ENCODE data around the gene SLC35F3. TPM values are rescaled to one million over a fixed set of nuclear protein-coding genes. Genes with fewer than 3 reads are reported as not detected.

Gene SLC35F3
- total and polyA plus RNA-seq, 8 donors = 1.4 to 7.1 (median 2.5) TPM

- DNase-seq (no peak), FAIRE-seq (no peak), ATAC-seq (no peak)
- no peaks in the 10 kb centered on the region for H3K36me3 ChIP-seq
- H3K4me1 ChIP-seq = no peaks in the 10 kb centered on the region
- TF ChIP-seq CTCF (IDR thresholded peaks at IDR 0.05) = no peak
- H3K27me3 ChIP-seq = peaks cover 0 to 7% (median 2%) of the 10 kb centered on the region in 4 donors
- H3K9me3 ChIP-seq = no peaks in the 10 kb centered on the region
- intact Hi-C loops (cut with DNase I) = no loop called here
- 50 to 68% methylated on average over 3 of the region's 3 CpGs for WGBS, 2 donors
- no peak overlapping the region for H3K27ac ChIP-seq
- H3K4me3 ChIP-seq = no peak overlapping the region
Observed at GRCh38 chr1:233994112-233994511, 89.6 kb downstream of the SLC35F3 start.

GRCh38 chr1:233998456-233998855 lies 94.0 kb downstream of the SLC35F3 start:
- Histone ChIP-seq H3K9me3 (no peaks in the 10 kb centered on the region), H3K4me3 (no peak overlapping the region), H3K27ac (no peak overlapping the region), H3K4me1 (no peaks in the 10 kb centered on the region), H3K27me3 (peaks cover 0 to 7% (median 0%) of the 10 kb centered on the region in 4 donors), H3K36me3 (no peaks in the 10 kb centered on the region)
- FAIRE-seq (no peak), ATAC-seq (no peak), DNase-seq (no peak)
- 62 to 66% methylated on average over 3 of the region's 3 CpGs for WGBS, 2 donors
- intact Hi-C loops (cut with DNase I) = no loop called here
- TF ChIP-seq CTCF (IDR thresholded peaks at IDR 0.05) = no peak

DNA sequence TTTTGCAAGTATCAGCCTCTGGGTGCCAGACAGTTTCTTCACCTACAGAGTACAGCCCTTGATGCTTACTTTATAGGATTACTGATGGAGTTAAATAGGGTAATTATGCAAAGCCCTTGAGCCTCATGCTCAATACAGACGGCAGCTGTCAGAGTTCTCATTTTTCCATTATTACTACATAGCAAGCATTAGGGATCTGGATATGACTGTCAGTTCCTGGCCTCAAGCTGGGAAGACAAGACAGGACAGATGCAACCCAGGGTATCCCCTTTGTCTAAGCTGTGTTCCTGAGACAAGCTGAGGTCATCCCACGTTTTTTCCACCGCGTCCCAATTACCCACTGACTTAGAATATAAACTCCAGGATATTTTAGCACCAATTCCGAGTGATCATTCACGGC lies 94.4 kb downstream of the SLC35F3 start:
- no peak for FAIRE-seq
- Histone ChIP-seq H3K9me3 (no peaks in the 10 kb centered on the region), H3K27me3 (peaks cover 0 to 7% (median 0%) of the 10 kb centered on the region in 4 donors), H3K4me3 (no peak overlapping the region), H3K4me1 (no peaks in the 10 kb centered on the region), H3K27ac (no peak overlapping the region), H3K36me3 (no peaks in the 10 kb centered on the region)
- no peak for ATAC-seq
- TF ChIP-seq CTCF (IDR thresholded peaks at IDR 0.05) = no peak
- WGBS, 2 donors = 58 to 62% methylated on average over 6 of the region's 6 CpGs
- DNase-seq = no peak
- intact Hi-C loops (cut with DNase I) = no loop called here

GRCh38 chr1:234000557-234001041 lies 96.1 kb downstream of the SLC35F3 start:
- H3K4me3 ChIP-seq = no peak overlapping the region
- no peak overlapping the region for H3K27ac ChIP-seq
- no peaks in the 10 kb centered on the region for H3K4me1 ChIP-seq
- no peak for TF ChIP-seq CTCF (IDR thresholded peaks at IDR 0.05)
- H3K36me3 ChIP-seq = no peaks in the 10 kb centered on the region
- FAIRE-seq (no peak), ATAC-seq (no peak), DNase-seq (no peak)
- peaks cover 0 to 7% (median 0%) of the 10 kb centered on the region in 4 donors for H3K27me3 ChIP-seq
- H3K9me3 ChIP-seq = no peaks in the 10 kb centered on the region
- WGBS, 2 donors = 65 to 66% methylated on average over 5 of the region's 5 CpGs
- intact Hi-C loops (cut with DNase I) = no loop called here

DNA sequence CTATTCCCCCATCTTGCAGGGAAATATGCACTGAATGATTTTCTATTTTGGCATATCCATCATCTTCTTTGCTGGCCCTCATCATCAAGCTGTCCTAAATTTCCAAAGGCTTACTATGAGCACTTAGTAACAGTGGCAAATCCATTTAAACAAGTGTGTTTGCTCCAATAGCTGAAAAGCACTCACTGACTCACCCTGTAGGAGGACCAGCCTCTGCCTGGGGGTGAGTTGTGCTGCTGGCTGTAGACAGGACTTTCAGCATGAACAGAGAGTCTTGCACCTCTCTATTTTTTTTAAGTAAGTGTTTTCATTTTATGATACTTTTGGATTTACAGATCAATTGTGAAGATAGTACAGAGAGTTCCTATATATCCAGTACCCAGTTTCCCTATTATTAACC lies 97.3 kb downstream of the SLC35F3 start:
- ATAC-seq (no peak), DNase-seq (no peak), FAIRE-seq (no peak)
- Histone ChIP-seq H3K27ac (no peak overlapping the region), H3K27me3 (no peaks in the 10 kb centered on the region), H3K4me3 (no peak overlapping the region), H3K9me3 (no peaks in the 10 kb centered on the region), H3K4me1 (no peaks in the 10 kb centered on the region), H3K36me3 (no peaks in the 10 kb centered on the region)
- intact Hi-C loops (cut with DNase I) = no loop called here
- TF ChIP-seq CTCF (IDR thresholded peaks at IDR 0.05) = no peak
